H1 (cell line): ENCODE measurements around the gene CALU. TPM values are rescaled to one million over a fixed set of nuclear protein-coding genes. Genes with fewer than 3 reads are reported as not detected.

ENCODE experiments used
- CTCF ChIA-PET: fragments of 300-600 bp; sonication (Branson Sonifier 250); formaldehyde crosslinking; loops from one replicate; lab custom pipeline; 2021; ENCODE audit not compliant: partially characterized antibody; lab: Charles Lee
- POLR2A ChIA-PET: fragments of 300-600 bp; sonication (Branson Sonifier 250); formaldehyde crosslinking; loops from one replicate; lab custom pipeline; 2021; ENCODE audit warnings: inconsistent platforms; ENCODE audit not compliant: partially characterized antibody; lab: Charles Lee
- DNase-seq, 2 experiments: peaks; one replicate each; pipeline versions ENCODE4 v3.0.0 to v3.0.0-alpha.2; 2010 to 2022; ENCODE audit warnings: low spot score in 2 of 2, low read depth in 1 of 2, mixed read lengths in 1 of 2
- FAIRE-seq: peaks from 2 replicates; lab custom pipeline; 2011; peaks lifted over from hg19 to GRCh38; lab: Jason Lieb, UNC
- H2AFZ ChIP-seq: 2 replicates; pipeline ENCODE4 v1.8.1; 2012; ENCODE audit warnings: low read length, inconsistent platforms
- H2AK5ac ChIP-seq: 2 replicates; pipeline ENCODE4 v1.6.1; 2013; ENCODE audit warnings: low read depth, low read length
- H2BK120ac ChIP-seq: replicated peaks from 2 replicates; pipeline ENCODE3; 2013; ENCODE audit warnings: low read depth, low read length, inconsistent platforms
- H2BK12ac ChIP-seq: 2 replicates; pipeline ENCODE4 v1.6.1; 2013; ENCODE audit warnings: low read depth, low read length
- H2BK15ac ChIP-seq: 2 replicates; pipeline ENCODE4 v1.6.1; 2013; ENCODE audit warnings: low read length
- H2BK20ac ChIP-seq: 2 replicates; pipeline ENCODE4 v1.6.1; 2013; ENCODE audit warnings: low read length
- H2BK5ac ChIP-seq: 2 replicates; pipeline ENCODE4 v1.6.1; 2013; ENCODE audit warnings: low read depth, low read length
- H3K14ac ChIP-seq: 2 replicates; pipeline ENCODE4 v1.6.1; 2013; ENCODE audit warnings: inconsistent platforms; ENCODE audit not compliant: insufficient read length
- H3K18ac ChIP-seq: 2 replicates; pipeline ENCODE4 v1.6.1; 2013; ENCODE audit warnings: low read length; ENCODE audit errors: extremely low read depth
- H3K23ac ChIP-seq: 2 replicates; pipeline ENCODE4 v1.6.1; 2013; ENCODE audit warnings: inconsistent platforms; ENCODE audit not compliant: insufficient read length
- H3K23me2 ChIP-seq: 2 replicates; pipeline ENCODE4 v1.6.1; 2013; ENCODE audit warnings: low read depth, low read length
- H3K27ac ChIP-seq: 2 replicates; pipeline ENCODE4 v1.6.1; 2011; ENCODE audit warnings: low read depth, low read length, inconsistent platforms
- H3K27me3 ChIP-seq, 4 experiments: replicated peaks in 1 of 4; 1 replicate in 1 of 4; 2 replicates in 3 of 4; pipeline versions ENCODE4 v1.6.1 to v1.8.1; 2011 to 2013; ENCODE audit warnings: low read length in 3 of 4, mild to moderate bottlenecking in 3 of 4, inconsistent platforms in 2 of 4, mixed read lengths in 2 of 4, moderate library complexity in 1 of 4; ENCODE audit not compliant: control insufficient read depth in 3 of 4, insufficient read depth in 3 of 4; ENCODE audit errors: extremely low read depth in 1 of 4
- H3K36me3 ChIP-seq, 4 experiments: 2 replicates each; pipeline versions ENCODE4 v1.6.1 to v1.8.1; 2011 to 2013; ENCODE audit warnings: mild to moderate bottlenecking in 4 of 4, low read length in 3 of 4, moderate library complexity in 2 of 4, control low read depth in 1 of 4, inconsistent platforms in 1 of 4; ENCODE audit not compliant: insufficient read depth in 4 of 4, control insufficient read depth in 2 of 4
- H3K4ac ChIP-seq: replicated peaks from 2 replicates; pipeline ENCODE3; 2013; ENCODE audit warnings: low read length, low read depth, mixed read lengths, inconsistent platforms; ENCODE audit not compliant: insufficient read length
- H3K4me1 ChIP-seq, 4 experiments: replicated peaks in 1 of 4; 1 replicate in 1 of 4; 2 replicates in 3 of 4; pipeline versions ENCODE4 v1.6.1 to v1.8.1; 2011 to 2013; ENCODE audit warnings: low read length in 3 of 4, inconsistent platforms in 2 of 4, mixed read lengths in 1 of 4; ENCODE audit not compliant: insufficient read depth in 4 of 4, control insufficient read depth in 3 of 4
- H3K4me2 ChIP-seq, 2 experiments: 2 replicates each; pipeline versions ENCODE4 v1.6.1 to v1.8.1; 2011 to 2013; ENCODE audit warnings: low read depth in 2 of 2, low read length in 2 of 2, control low read depth in 1 of 2, inconsistent platforms in 1 of 2, mild to moderate bottlenecking in 1 of 2; ENCODE audit not compliant: insufficient read depth in 1 of 2
- H3K4me3 ChIP-seq, 4 experiments: fragments of 200-600, 300-600 bp in 1 of 4; sonication (generic), shearing (Covaris generic), sonication (Bioruptor Twin) in 1 of 4; 2 replicates each; pipeline versions ENCODE4 v1.5.1 to v1.8.1; 2011 to 2016; ENCODE audit warnings: low read length in 4 of 4, low read depth in 3 of 4, control low read depth in 2 of 4, inconsistent platforms in 2 of 4, mild to moderate bottlenecking in 2 of 4, mixed read lengths in 1 of 4, moderate library complexity in 1 of 4; ENCODE audit not compliant: insufficient read depth in 2 of 4; ENCODE audit errors: extremely low read depth in 1 of 4
- H3K56ac ChIP-seq: replicated peaks from 2 replicates; pipeline ENCODE3; 2013; ENCODE audit warnings: low read depth, mild to moderate bottlenecking, mixed read lengths, low read length, inconsistent platforms; ENCODE audit not compliant: insufficient read length
- H3K79me1 ChIP-seq: 2 replicates; pipeline ENCODE4 v1.6.1; 2013; ENCODE audit warnings: low read depth, low read length, control low read depth
- H3K79me2 ChIP-seq, 2 experiments: 2 replicates each; pipeline versions ENCODE4 v1.6.1 to v1.8.1; 2012 to 2013; ENCODE audit warnings: low read length in 2 of 2, mild to moderate bottlenecking in 2 of 2, inconsistent platforms in 1 of 2; ENCODE audit not compliant: insufficient read depth in 2 of 2, control insufficient read depth in 1 of 2
- H3K9ac ChIP-seq, 4 experiments: replicated peaks in 1 of 4; 1 replicate in 1 of 4; 2 replicates in 3 of 4; pipeline versions ENCODE4 v1.6.1 to v1.8.1; 2011 to 2013; ENCODE audit warnings: low read depth in 3 of 4, low read length in 3 of 4, control low read depth in 2 of 4, mild to moderate bottlenecking in 2 of 4, moderate library complexity in 2 of 4, inconsistent platforms in 1 of 4; ENCODE audit errors: extremely low read depth in 1 of 4
- H3K9me3 ChIP-seq, 2 experiments: 2 replicates each; pipeline versions ENCODE4 v1.6.1 to v1.8.1; 2012 to 2013; ENCODE audit warnings: mild to moderate bottlenecking in 2 of 2, moderate library complexity in 2 of 2, control low read depth in 1 of 2, inconsistent platforms in 1 of 2, low read depth in 1 of 2, low read length in 1 of 2, mixed read lengths in 1 of 2; ENCODE audit not compliant: insufficient read depth in 2 of 2
- H4K20me1 ChIP-seq, 2 experiments: replicated peaks in 1 of 2; 2 replicates each; pipeline versions ENCODE3 to v1.8.1; 2011 to 2013; ENCODE audit warnings: inconsistent platforms in 2 of 2, low read length in 2 of 2, mild to moderate bottlenecking in 1 of 2; ENCODE audit not compliant: insufficient read depth in 2 of 2, control insufficient read depth in 1 of 2
- H4K5ac ChIP-seq: 2 replicates; pipeline ENCODE4 v1.6.1; 2013; ENCODE audit warnings: low read length, low read depth, mixed read lengths, inconsistent platforms; ENCODE audit not compliant: insufficient read length
- H4K8ac ChIP-seq: 2 replicates; pipeline ENCODE4 v1.8.0; 2013; ENCODE audit warnings: mild to moderate bottlenecking, moderate library complexity, low read length, inconsistent platforms; ENCODE audit not compliant: insufficient read depth; ENCODE audit errors: extremely low read depth
- H4K91ac ChIP-seq: replicated peaks from 2 replicates; pipeline ENCODE3; 2013; ENCODE audit warnings: low read length, mixed read lengths, inconsistent platforms; ENCODE audit not compliant: insufficient read length
- CBX8 ChIP-seq: fragments of 300-800, 300-1000 bp; sonication (generic); IDR thresholded peaks from 2 replicates; pipeline ENCODE4 v1.7.1; 2016; ENCODE audit warnings: low read depth, low read length, borderline replicate concordance
- JUND ChIP-seq: IDR thresholded peaks from 2 replicates; pipeline ENCODE4 v1.6.1; 2011; ENCODE audit warnings: mild to moderate bottlenecking, improper control_type of control experiment, low read length
- SIX5 ChIP-seq: IDR thresholded peaks from 2 replicates; pipeline ENCODE4 v1.6.1; 2011; ENCODE audit warnings: mild to moderate bottlenecking, low read depth, low read length
- WGBS, 2 experiments: shearing (Covaris generic) in 1 of 2; methylation state at CpG; one replicate each; pipeline versions ENCODE4 v1.1.6 to v1.1.7; 2013 to 2015; ENCODE audit warnings: low lambda C conversion rate in 2 of 2, mixed read lengths in 2 of 2, inconsistent platforms in 1 of 2, low coverage in 1 of 2, missing lambda C conversion rate in 1 of 2; ENCODE audit not compliant: insufficient replicate concordance in 2 of 2, insufficient coverage in 1 of 2, insufficient read length in 1 of 2; ENCODE audit errors: extremely low coverage in 1 of 2, missing lambda C conversion rate in 1 of 2; 5-methylcytosine and 5-hydroxymethylcytosine counted together
- polyA plus RNA-seq, 7 experiments: library from polyadenylated mRNA; depleted of rRNA in 3 of 7; stranded (reverse) in 5 of 7; unstranded in 2 of 7; fragments of >200 nt in 5 of 7; fragments of 200-250 nt in 2 of 7; gene quantifications; 1 replicate in 5 of 7; 2 replicates in 1 of 7; 4 replicates in 1 of 7; pipeline versions ENCODE4 v1.2.1 to v1.2.3, GENCODE V29; 2011 to 2013; ENCODE audit warnings: missing spikeins in 2 of 7, mixed read lengths in 2 of 7
- total RNA-seq: library from RNA; stranded (reverse); fragmentation: NEBNext Ultra II Directional; extraction: Animal tissue kit (Norgen Biotek cat#: 25700); gene quantifications from 2 replicates; pipeline ENCODE4 v1.2.1, GENCODE V29; 2021

CALU gene
- total and polyA plus RNA-seq, 2 of the 8 experiments (the other 6 are each of a cell fraction or from before 2014, with no cell fraction given), result 67.2 to 170 TPM

- H4K8ac ChIP-seq, result no peak overlapping the region
- no peaks in the 10 kb centered on the region for H3K27me3 ChIP-seq
- H3K4ac ChIP-seq, result no peak overlapping the region
- DNase-seq, result no peak
- no peak overlapping the region for H3K18ac ChIP-seq
- no peak overlapping the region for H2BK15ac ChIP-seq
- TF ChIP-seq SIX5, result no peak
- peak; percentile 82 for TF ChIP-seq JUND
- TF ChIP-seq CBX8, result no peak
- TF ChIP-seq, all 59 proteins: peak for 1
- peaks cover 0 to 11% (median 4%) of the 10 kb centered on the region in 4 experiments; a peak in 3 of 8 replicates for H3K36me3 ChIP-seq
- ChIA-PET POLR2A (no interaction called here), CTCF (interaction anchor here (1.1 kb wide), 1 partner anchor 69 kb away, joined by 3 read pairs; no protein-coding TSS in a partner anchor)
- H2BK12ac ChIP-seq, result no peak overlapping the region
- H3K27ac ChIP-seq, result no peak overlapping the region
- no peak overlapping the region for H2BK20ac ChIP-seq
- no peaks in the 10 kb centered on the region for H3K79me1 ChIP-seq
- H2BK120ac ChIP-seq, result no peak overlapping the region
- no peak overlapping the region for H3K23ac ChIP-seq
- no peak overlapping the region for H3K9ac ChIP-seq
- H3K14ac ChIP-seq, result no peak overlapping the region
- no peak overlapping the region for H3K56ac ChIP-seq
- no peak overlapping the region for H4K5ac ChIP-seq
- H3K4me2 ChIP-seq, result no peak overlapping the region
- H2AFZ ChIP-seq, result no peak overlapping the region
- FAIRE-seq, result no peak
- 83% methylated on average over 5 of the region's 5 CpGs; no CpG with 5 or more reads in 1 of the 2 experiments for WGBS, 2 experiments
- H3K4me1 ChIP-seq, result no peaks in the 10 kb centered on the region; a peak in 2 of 7 replicates
- H2BK5ac ChIP-seq, result no peak overlapping the region
- no peak overlapping the region for H2AK5ac ChIP-seq
- no peak overlapping the region for H4K91ac ChIP-seq
- no peaks in the 10 kb centered on the region for H3K79me2 ChIP-seq
- peaks cover 0 to 4% of the 10 kb centered on the region in 2 experiments; a peak in 2 of 4 replicates for H3K9me3 ChIP-seq
- no peak overlapping the region for H3K4me3 ChIP-seq
- H3K23me2 ChIP-seq, result peaks cover under 1% of the 10 kb centered on the region; the same call in 1 of the 2 replicates
- no peaks in the 10 kb centered on the region for H4K20me1 ChIP-seq
These were observed 38.3 kb downstream of the CALU start for GRCh38 chr7:128777156-128778123.
